ENCODE results near the gene VWA5A.

DNA sequence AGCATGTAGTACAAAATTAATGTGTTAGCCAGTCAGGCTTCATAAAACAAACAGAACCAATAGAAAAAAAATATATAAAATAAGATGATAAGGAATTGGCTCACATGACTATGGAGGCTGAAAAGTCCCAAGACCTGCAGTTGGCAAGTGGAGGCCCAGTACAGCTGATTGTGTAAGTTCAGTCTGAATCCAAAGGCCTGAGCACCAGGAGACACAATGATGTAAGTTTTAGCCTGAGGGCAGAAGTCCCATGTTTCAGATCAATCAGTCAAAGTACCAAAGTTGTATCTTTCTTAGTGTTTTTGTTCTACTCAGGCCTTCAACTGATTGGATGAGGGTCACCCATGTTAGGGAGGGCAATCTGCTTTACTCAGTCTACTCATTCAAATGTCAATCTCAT is 53.5 kb downstream of the VWA5A start:
- TF ChIP-seq, protein P1, sequence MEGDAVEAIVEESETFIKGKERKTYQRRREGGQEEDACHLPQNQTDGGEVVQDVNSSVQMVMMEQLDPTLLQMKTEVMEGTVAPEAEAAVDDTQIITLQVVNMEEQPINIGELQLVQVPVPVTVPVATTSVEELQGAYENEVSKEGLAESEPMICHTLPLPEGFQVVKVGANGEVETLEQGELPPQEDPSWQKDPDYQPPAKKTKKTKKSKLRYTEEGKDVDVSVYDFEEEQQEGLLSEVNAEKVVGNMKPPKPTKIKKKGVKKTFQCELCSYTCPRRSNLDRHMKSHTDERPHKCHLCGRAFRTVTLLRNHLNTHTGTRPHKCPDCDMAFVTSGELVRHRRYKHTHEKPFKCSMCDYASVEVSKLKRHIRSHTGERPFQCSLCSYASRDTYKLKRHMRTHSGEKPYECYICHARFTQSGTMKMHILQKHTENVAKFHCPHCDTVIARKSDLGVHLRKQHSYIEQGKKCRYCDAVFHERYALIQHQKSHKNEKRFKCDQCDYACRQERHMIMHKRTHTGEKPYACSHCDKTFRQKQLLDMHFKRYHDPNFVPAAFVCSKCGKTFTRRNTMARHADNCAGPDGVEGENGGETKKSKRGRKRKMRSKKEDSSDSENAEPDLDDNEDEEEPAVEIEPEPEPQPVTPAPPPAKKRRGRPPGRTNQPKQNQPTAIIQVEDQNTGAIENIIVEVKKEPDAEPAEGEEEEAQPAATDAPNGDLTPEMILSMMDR (IDR thresholded peaks at IDR 0.05): no peak
- no peak for TF ChIP-seq POLR2A (IDR thresholded peaks at IDR 0.05)
